Left lobe of liver (tissue), 2 donors: ENCODE results near the gene NIPAL4. TPM values are rescaled to one million over a fixed set of nuclear protein-coding genes. Genes with fewer than 3 reads are reported as not detected.
A peak's percentile ranks its signal among the peaks of the same experiment; 100 is the strongest.
"Not testable (repeated sequence)": the region's sequence is repeated elsewhere in the genome, so short reads cannot be mapped to it uniquely, and the experiment has no call there.

Experiments
- ATAC-seq: fragments of 200-7000 bp; cut with Tn5 transposase; one replicate; pipeline ENCODE4 v1.9.1; 2020; ENCODE audit warnings: mild to moderate bottlenecking, moderate library complexity
- DNase-seq: peaks from one replicate; pipeline ENCODE4 v3.0.0-alpha.2; 2020; ENCODE audit warnings: low spot score
- total RNA-seq: library from RNA; stranded (reverse); gene quantifications from one replicate; pipeline ENCODE4 v1.2.1, GENCODE V29; 2021
- donor health status: DM: no; HTN: no; CAD: no; lungs with moderate emphysema.
- donor health status: DM: no; HTN: yes; CAD: no.

Gene NIPAL4
- not detected for total RNA-seq

GRCh38 chr5:157459715-157460599 lies at the start of gene NIPAL4:
TSS of gene NIPAL4 (plus strand) at chr5:157460213. CDS start at chr5:157460321, 108 bp downstream.
- ATAC-seq (peak; percentile 35), DNase-seq (no peak)

GRCh38 chr5:157415838-157416237 lies 44.2 kb upstream of the NIPAL4 start:
- ATAC-seq (no peak), DNase-seq (no peak)

- ATAC-seq, DNase-seq: not testable (repeated sequence)
These were observed 40.5 kb upstream of the NIPAL4 start for GRCh38 chr5:157419521-157419920.

GRCh38 chr5:157429920-157430319 lies 30.1 kb upstream of the NIPAL4 start:
- ATAC-seq, DNase-seq: not testable (repeated sequence)

GRCh38 chr5:157431544-157432200 lies 28.3 kb upstream of the NIPAL4 start:
- ATAC-seq: peak; percentile 96
- DNase-seq: no peak

GRCh38 chr5:157434096-157434495 lies 25.9 kb upstream of the NIPAL4 start:
- ATAC-seq (no peak), DNase-seq (no peak)

- ATAC-seq: no peak
- no peak for DNase-seq
These were observed 16.9 kb upstream of the NIPAL4 start for GRCh38 chr5:157443041-157443549.

GRCh38 chr5:157444224-157444623 lies 15.8 kb upstream of the NIPAL4 start:
- ATAC-seq: no peak
- DNase-seq: no peak

GRCh38 chr5:157445745-157446411 lies 14.1 kb upstream of the NIPAL4 start:
- no peak for DNase-seq
- ATAC-seq: no peak

- ATAC-seq (no peak), DNase-seq (no peak)
These were observed 13.5 kb upstream of the NIPAL4 start for GRCh38 chr5:157446412-157446935.

- ATAC-seq: no peak
- DNase-seq: no peak
These were observed 12.8 kb upstream of the NIPAL4 start for GRCh38 chr5:157447201-157447637.

GRCh38 chr5:157449011-157449723 lies 10.8 kb upstream of the NIPAL4 start:
- ATAC-seq: peak; percentile 56
- DNase-seq: no peak

- no peak for ATAC-seq
- DNase-seq: no peak
These were observed 10.0 kb upstream of the NIPAL4 start for GRCh38 chr5:157450024-157450423.

- DNase-seq (no peak), ATAC-seq (no peak)
These were observed 8.2 kb upstream of the NIPAL4 start for GRCh38 chr5:157451806-157452205.

GRCh38 chr5:157454273-157454672 lies 5.7 kb upstream of the NIPAL4 start:
- DNase-seq: no peak
- no peak for ATAC-seq

GRCh38 chr5:157455057-157455456 lies 5.0 kb upstream of the NIPAL4 start:
- DNase-seq (no peak), ATAC-seq (no peak)

GRCh38 chr5:157456301-157456700 lies 3.7 kb upstream of the NIPAL4 start:
- ATAC-seq (no peak), DNase-seq (no peak)

- ATAC-seq (no peak), DNase-seq (no peak)
These were observed 2.6 kb upstream of the NIPAL4 start for GRCh38 chr5:157457391-157457790.

- no peak for DNase-seq
- ATAC-seq: no peak
These were observed 1.2 kb upstream of the NIPAL4 start for GRCh38 chr5:157458835-157459234.
